Heart left ventricle (tissue), 13 donors: ENCODE data around the gene ANKRD11.

Experiments used
- CTCF ChIP-seq, 12 donors: fragments of 200-600 bp; sonication (generic) in 4 of 12; IDR thresholded peaks; one replicate each; pipeline versions ENCODE4 v1.5.0 to v1.8.0; 2018 to 2022; ENCODE audit warnings: antibody characterized with exemption in 12 of 12, mild to moderate bottlenecking in 5 of 12
- POLR2A ChIP-seq, 2 donors: fragments of 450-650 bp; IDR thresholded peaks; one replicate each; pipeline ENCODE4 v1.6.1; 2017; ENCODE audit warnings: antibody characterized with exemption in 2 of 2, mild to moderate bottlenecking in 2 of 2, moderate library complexity in 2 of 2
- donor health status: ischemic (EF 13 %, LVEDD 7.1; RV severe dilation, severe dysfunction).
- donor health status: DM: no; HTN: yes; CAD: no.
- donor health status: DM: no; HTN: no; CAD: no.
- donor health status: ischemic (EF 25% LVEDD 6.9; RV normal size, moderate dysfunction).
- donor health status: ischemic (EF 25% LVEDD 5.7; RV mildly dilated, moderate dysfunction).
- donor health status: ischemic (EF 35%, LVEDD 5.7; RV mildly dilated, moderate dysfunction).
- donor health status: nonischemic (EF 11% LVEDD 7.7; RV severe dilation, severe dysfunction).
- donor health status: DM: yes; HTN: yes; CAD: no.
- donor health status: PGD.
- donor health status: ischemic (EF 29% LVEDD 5.4; RV normal size, mild dysfunction).
- donor health status: nonischemic (EF 23%, LVEDD 6.1; RV moderate dilation, normal function).

GRCh38 chr16:89242795-89243200, 247.6 kb downstream of the ANKRD11 start:
- TF ChIP-seq CTCF (IDR thresholded peaks at IDR 0.05) (no peak), POLR2A (IDR thresholded peaks at IDR 0.05) (no peak)
